GM12878 (cell line): ENCODE measurements around the gene CDC37. TPM values are rescaled to one million over a fixed set of nuclear protein-coding genes. Genes with fewer than 3 reads are reported as not detected.

ENCODE experiments used
- ATAC-seq: fragments of 200-7000 bp; cut with Tn5 transposase; 3 replicates; pipeline ENCODE4 v1.9.1; 2020; ENCODE audit warnings: mild to moderate bottlenecking, moderate library complexity
- BruUV-seq: library from RNA; stranded (reverse); fragments of 400-500 nt; replicated peaks from 2 replicates; lab custom pipeline; 2021; lab: Mats Ljungman, UMichigan
- CTCF ChIA-PET: fragments of 300-600 bp; sonication (Branson Sonifier 250); formaldehyde crosslinking; extraction: SDS; loops from one replicate; lab custom pipeline; 2021; ENCODE audit warnings: inconsistent platforms; lab: Yijun Ruan, JAX
- POLR2A ChIA-PET: fragments of 350-600 bp; formaldehyde crosslinking; extraction: SDS; loops from one replicate; lab custom pipeline; 2021; ENCODE audit warnings: inconsistent platforms; lab: Charles Lee
- RAD21 ChIA-PET: fragments of 300-600 bp; sonication (Branson Sonifier 250); formaldehyde crosslinking; loops from one replicate; lab custom pipeline; 2023; ENCODE audit warnings: antibody characterized with exemption; ENCODE audit not compliant: unreplicated experiment; lab: Charles Lee
- SMC1A ChIA-PET: fragments of 300-600 bp; sonication (Branson Sonifier 250); formaldehyde crosslinking; loops from one replicate; lab custom pipeline; 2023; ENCODE audit not compliant: unreplicated experiment, uncharacterized antibody; lab: Charles Lee
- DNase-seq: peaks from one replicate; pipeline ENCODE4 v3.0.0-alpha.2; 2011; ENCODE audit warnings: low read depth, low spot score
- FAIRE-seq: peaks from 3 replicates; lab custom pipeline; 2011; peaks lifted over from hg19 to GRCh38; lab: Jason Lieb, UNC
- H2AFZ ChIP-seq: 2 replicates; pipeline ENCODE4 v1.6.0; 2011; ENCODE audit warnings: low read depth, low read length, control low read depth; ENCODE audit not compliant: control insufficient read depth
- H3K27ac ChIP-seq: 2 replicates; pipeline ENCODE4 v1.5.1; 2011; ENCODE audit warnings: control low read depth; ENCODE audit not compliant: control insufficient read depth, insufficient read depth
- H3K27me3 ChIP-seq, 2 experiments: replicated peaks in 1 of 2; 2 replicates each; pipeline versions ENCODE4 v1.6.0 to v1.6.1; 2011; ENCODE audit warnings: low read length in 1 of 2; ENCODE audit not compliant: control insufficient read depth in 2 of 2, insufficient read depth in 2 of 2
- H3K36me3 ChIP-seq, 2 experiments: 2 replicates each; pipeline ENCODE4 v1.5.1; 2011; ENCODE audit warnings: low read length in 1 of 2; ENCODE audit not compliant: control insufficient read depth in 2 of 2, insufficient read depth in 2 of 2
- H3K4me1 ChIP-seq: 2 replicates; pipeline ENCODE4 v1.6.1; 2011; ENCODE audit warnings: mild to moderate bottlenecking, low read length, moderate library complexity, mixed read lengths; ENCODE audit not compliant: control insufficient read depth, insufficient read depth
- H3K4me2 ChIP-seq: 2 replicates; pipeline ENCODE4 v1.6.0; 2011; ENCODE audit warnings: control low read depth; ENCODE audit not compliant: control insufficient read depth, insufficient read depth
- H3K4me3 ChIP-seq: fragments of 200-600 bp; sonication (generic); 2 replicates; pipeline ENCODE4 v1.5.1; 2016
- H3K79me2 ChIP-seq: 2 replicates; pipeline ENCODE4 v1.6.0; 2011; ENCODE audit warnings: low read length; ENCODE audit not compliant: control insufficient read depth, insufficient read depth
- H3K9ac ChIP-seq: 2 replicates; pipeline ENCODE4 v1.8.0; 2011; ENCODE audit warnings: low read length, control low read depth, mixed read lengths; ENCODE audit not compliant: control insufficient read depth, insufficient read depth
- H3K9me3 ChIP-seq: replicated peaks from 3 replicates; pipeline ENCODE4 v1.5.1; 2011; ENCODE audit warnings: mild to moderate bottlenecking, low read length; ENCODE audit not compliant: control insufficient read depth, insufficient read depth
- H4K20me1 ChIP-seq: 2 replicates; pipeline ENCODE4 v1.6.0; 2011; ENCODE audit not compliant: control insufficient read depth, insufficient read depth
- EZH2 ChIP-seq: IDR thresholded peaks from 2 replicates; pipeline ENCODE4 v1.6.1; 2012; ENCODE audit warnings: low read depth, mild to moderate bottlenecking, control low read depth, inconsistent platforms, low read length, borderline replicate concordance; ENCODE audit not compliant: control insufficient read depth
- HDGF ChIP-seq: fragments of 450-650 bp; IDR thresholded peaks from 2 replicates; pipeline ENCODE4 v1.6.1; 2016; ENCODE audit warnings: antibody characterized with exemption
- IKZF1 ChIP-seq: fragments of 450-650 bp; conservative IDR thresholded peaks from 2 replicates; pipeline ENCODE4 v1.6.1; 2017; ENCODE audit warnings: antibody characterized with exemption, mild to moderate bottlenecking
- IKZF2 ChIP-seq, 2 experiments: fragments of 450-650 bp; IDR thresholded peaks; 2 replicates each; pipeline ENCODE4 v1.6.1; 2017; ENCODE audit warnings: mild to moderate bottlenecking in 2 of 2, moderate library complexity in 2 of 2
- KAT2A ChIP-seq: conservative IDR thresholded peaks from 2 replicates; pipeline ENCODE4 v1.6.1; 2011; ENCODE audit warnings: low read depth, low read length; ENCODE audit not compliant: control insufficient read depth
- PAX8 ChIP-seq: fragments of 450-650 bp; IDR thresholded peaks from 2 replicates; pipeline ENCODE4 v1.6.1; 2017; ENCODE audit warnings: mild to moderate bottlenecking, moderate library complexity
- PRDM15 ChIP-seq: fragments of 450-650 bp; formaldehyde crosslinking; IDR thresholded peaks from 2 replicates; pipeline ENCODE4 v1.4.0; 2020; ENCODE audit warnings: mild to moderate bottlenecking, moderate library complexity
- SIN3A ChIP-seq: IDR thresholded peaks from 2 replicates; pipeline ENCODE4 v1.6.1; 2012; ENCODE audit warnings: low read depth, low read length, improper control_type of control experiment
- ZNF217 ChIP-seq: fragments of 450-650 bp; IDR thresholded peaks from 2 replicates; pipeline ENCODE4 v1.6.1; 2017; ENCODE audit warnings: antibody characterized with exemption, mild to moderate bottlenecking
- ZNF274 ChIP-seq: IDR thresholded peaks from one replicate; pipeline ENCODE4 v1.8.0; 2011; ENCODE audit not compliant: insufficient read length, insufficient read depth
- WGBS: methylation state at CpG from one replicate; pipeline ENCODE4 v1.1.6; 2016; ENCODE audit warnings: low lambda C conversion rate; ENCODE audit not compliant: insufficient replicate concordance, insufficient coverage; ENCODE audit errors: missing lambda C conversion rate; 5-methylcytosine and 5-hydroxymethylcytosine counted together
- in situ Hi-C: fragments of 300-500 bp; cut with MboI; formaldehyde crosslinking; loops from 9 replicates; pipeline ENCODE4 v1.14.3; 2018; ENCODE audit warnings: mixed read lengths
- intact Hi-C: fragments of 100-400 bp; cut with micrococcal nuclease; formaldehyde crosslinking; loops from one replicate; pipeline ENCODE4 v1.14.2; 2022; ENCODE audit not compliant: unreplicated experiment
- polyA plus RNA-seq, 11 experiments: library from polyadenylated mRNA; depleted of rRNA in 4 of 11; unstranded in 6 of 11; stranded (reverse) in 5 of 11; fragments of >200 nt; fragmentation: Nextera tagmentation in 4 of 11; fragmentation: Illumina TruSeq in 1 of 11; extraction: Ambion mirVana in 4 of 11; extraction: Trizol in 1 of 11; gene quantifications; 1 replicate in 1 of 11; 2 replicates in 10 of 11; pipeline versions ENCODE4 v1.2.1 to v1.2.3, GENCODE V29; 2011 to 2016; ENCODE audit warnings: inconsistent platforms in 2 of 11, missing spikeins in 2 of 11, low read depth in 1 of 11
- total RNA-seq, 4 experiments: library from RNA; depleted of rRNA in 3 of 4; stranded (reverse); fragments of >200 nt in 3 of 4; fragmentation: Illumina TruSeq in 1 of 4; extraction: Trizol in 1 of 4; gene quantifications; 2 replicates each; pipeline versions ENCODE4 v1.2.1 to v1.2.3, GENCODE V29; 2013 to 2021
- TF ChIP-seq, protein P1 (sequence below): fragments of 450-650 bp; formaldehyde crosslinking; IDR thresholded peaks from 2 replicates; pipeline ENCODE4 v1.4.0; 2022; ENCODE audit warnings: mild to moderate bottlenecking, moderate library complexity
- TF ChIP-seq, protein P2 (sequence below): IDR thresholded peaks from 2 replicates; pipeline ENCODE4 v1.6.1; 2012; ENCODE audit warnings: low read depth, low read length, improper control_type of control experiment

CDC37 gene
- total and polyA plus RNA-seq, 10 of the 15 experiments (the other 5 are each of a cell fraction or from before 2014, with no cell fraction given), result 4.7 to 265 (median 176) TPM

GRCh38 chr19:10421240-10422045 is 18.1 kb upstream of the CDC37 start:
- intact Hi-C loops (no loop called here), in situ Hi-C loops (no loop called here)
- no peaks in the 10 kb centered on the region for H3K79me2 ChIP-seq
- peaks cover 56% of the 10 kb centered on the region for H3K4me1 ChIP-seq
- CTCF ChIA-PET, result interaction anchor here (0.9 to 28.5 kb wide), 5 partner anchors 4 to 163 kb away, joined by 3 to 1053 read pairs (median 4); partner anchors contain the start of genes CDC37 and PDE4A
- POLR2A ChIA-PET, result interaction anchor here (0.5 to 7.8 kb wide), 7 partner anchors 8 to 185 kb away, joined by 3 to 122 read pairs (median 4); partner anchors contain the start of gene CDC37
- no peak overlapping the region for H3K9ac ChIP-seq
- SMC1A ChIA-PET, result interaction anchor here (1.7 to 17.7 kb wide), 2 partner anchors 11 to 15 kb away, joined by 12 to 364 read pairs; partner anchors contain the start of gene CDC37
- no peaks in the 10 kb centered on the region; the same call in 1 of the 2 replicates for H4K20me1 ChIP-seq
- H3K27ac ChIP-seq, result no peak overlapping the region
- FAIRE-seq, result no peak
- DNase-seq, result no peak
- no peaks in the 10 kb centered on the region for H3K36me3 ChIP-seq
- peaks cover 0 to 17% of the 10 kb centered on the region in 2 experiments; a peak in 3 of 4 replicates for H3K27me3 ChIP-seq
- no peak for ATAC-seq
- no TSS peak for BruUV-seq
- H2AFZ ChIP-seq, result no peak overlapping the region
- peak overlapping the region; percentile 45 for H3K4me3 ChIP-seq
- H3K9me3 ChIP-seq, result no peaks in the 10 kb centered on the region
- 20% methylated on average over 17 of the region's 17 CpGs for WGBS
- RAD21 ChIA-PET, result interaction anchor here (0.7 to 10.2 kb wide), 8 partner anchors 8 to 280 kb away, joined by 3 to 209 read pairs (median 4); partner anchors contain the start of genes CDC37 and QTRT1
- H3K4me2 ChIP-seq, result peak overlapping the region; percentile 65
- TF ChIP-seq, protein P1, sequence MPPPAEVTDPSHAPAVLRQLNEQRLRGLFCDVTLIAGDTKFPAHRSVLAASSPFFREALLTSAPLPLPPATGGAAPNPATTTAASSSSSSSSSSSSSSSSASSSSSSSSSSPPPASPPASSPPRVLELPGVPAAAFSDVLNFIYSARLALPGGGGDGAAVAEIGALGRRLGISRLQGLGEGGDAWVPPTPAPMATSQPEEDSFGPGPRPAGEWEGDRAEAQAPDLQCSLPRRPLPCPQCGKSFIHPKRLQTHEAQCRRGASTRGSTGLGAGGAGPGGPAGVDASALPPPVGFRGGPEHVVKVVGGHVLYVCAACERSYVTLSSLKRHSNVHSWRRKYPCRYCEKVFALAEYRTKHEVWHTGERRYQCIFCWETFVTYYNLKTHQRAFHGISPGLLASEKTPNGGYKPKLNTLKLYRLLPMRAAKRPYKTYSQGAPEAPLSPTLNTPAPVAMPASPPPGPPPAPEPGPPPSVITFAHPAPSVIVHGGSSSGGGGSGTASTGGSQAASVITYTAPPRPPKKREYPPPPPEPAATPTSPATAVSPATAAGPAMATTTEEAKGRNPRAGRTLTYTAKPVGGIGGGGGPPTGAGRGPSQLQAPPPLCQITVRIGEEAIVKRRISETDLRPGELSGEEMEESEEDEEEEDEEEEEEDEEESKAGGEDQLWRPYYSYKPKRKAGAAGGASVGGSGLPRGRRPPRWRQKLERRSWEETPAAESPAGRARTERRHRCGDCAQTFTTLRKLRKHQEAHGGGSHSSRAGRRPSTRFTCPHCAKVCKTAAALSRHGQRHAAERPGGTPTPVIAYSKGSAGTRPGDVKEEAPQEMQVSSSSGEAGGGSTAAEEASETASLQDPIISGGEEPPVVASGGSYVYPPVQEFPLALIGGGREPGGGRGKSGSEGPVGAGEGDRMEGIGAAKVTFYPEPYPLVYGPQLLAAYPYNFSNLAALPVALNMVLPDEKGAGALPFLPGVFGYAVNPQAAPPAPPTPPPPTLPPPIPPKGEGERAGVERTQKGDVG, result no peak
- TF ChIP-seq ZNF217 (peak; percentile 78; the same call in 1 of the 2 replicates), KAT2A (no peak), ZNF274 (no peak), SIN3A (no peak), EZH2 (no peak), PAX8 (no peak), PRDM15 (CRISPR knock-in tag) (no peak), IKZF1 (peak; percentile 5), IKZF2 (IDR thresholded peaks at IDR 0.05) (no peak), HDGF (0 out of 2 replicates have a peak, but pooled peaks have one; percentile 35)
- TF ChIP-seq, protein P2, sequence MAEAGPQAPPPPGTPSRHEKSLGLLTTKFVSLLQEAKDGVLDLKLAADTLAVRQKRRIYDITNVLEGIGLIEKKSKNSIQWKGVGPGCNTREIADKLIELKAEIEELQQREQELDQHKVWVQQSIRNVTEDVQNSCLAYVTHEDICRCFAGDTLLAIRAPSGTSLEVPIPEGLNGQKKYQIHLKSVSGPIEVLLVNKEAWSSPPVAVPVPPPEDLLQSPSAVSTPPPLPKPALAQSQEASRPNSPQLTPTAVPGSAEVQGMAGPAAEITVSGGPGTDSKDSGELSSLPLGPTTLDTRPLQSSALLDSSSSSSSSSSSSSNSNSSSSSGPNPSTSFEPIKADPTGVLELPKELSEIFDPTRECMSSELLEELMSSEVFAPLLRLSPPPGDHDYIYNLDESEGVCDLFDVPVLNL, result no peak
